GM23338 (cell line): ENCODE measurements around the gene TMEM236.

Experiments used
- CREB1 ChIP-seq: fragments of 250-450 bp; sonication (Bioruptor Pico); IDR thresholded peaks from 2 replicates; pipeline ENCODE4 v1.5.0; 2020; ENCODE audit warnings: low read depth, mild to moderate bottlenecking, moderate library complexity
- CTCF ChIP-seq, 2 experiments: fragments of 200-600 bp in 1 of 2; sonication (generic) in 1 of 2; conservative IDR thresholded peaks; 2 replicates each; pipeline versions ENCODE4 v1.5.1 to v1.6.1; 2016 to 2017; ENCODE audit warnings: antibody characterized with exemption in 2 of 2, low read depth in 2 of 2, mild to moderate bottlenecking in 2 of 2, moderate library complexity in 1 of 2
- EZH2 ChIP-seq: fragments of 200-600 bp; sonication (generic); IDR thresholded peaks from one replicate; pipeline ENCODE4 v1.8.0; 2017; ENCODE audit warnings: antibody characterized with exemption, mild to moderate bottlenecking, low read depth; ENCODE audit not compliant: unreplicated experiment
- EZH2phosphoT487 ChIP-seq: fragments of 200-600 bp; sonication (generic); IDR thresholded peaks from one replicate; pipeline ENCODE4 v1.8.1; 2018; ENCODE audit warnings: antibody characterized with exemption; ENCODE audit not compliant: unreplicated experiment
- JUNB ChIP-seq: IDR thresholded peaks from one replicate; pipeline ENCODE4 v1.6.1; 2016; ENCODE audit warnings: antibody characterized with exemption; ENCODE audit not compliant: unreplicated experiment
- NANOG ChIP-seq: IDR thresholded peaks from 2 replicates; pipeline ENCODE4 v1.6.1; 2016; ENCODE audit warnings: antibody characterized with exemption, borderline replicate concordance
- POLR2AphosphoS5 ChIP-seq: IDR thresholded peaks from 2 replicates; pipeline ENCODE4 v1.6.1; 2016; ENCODE audit warnings: antibody characterized with exemption, low read depth
- REST ChIP-seq: IDR thresholded peaks from one replicate; pipeline ENCODE4 v1.6.1; 2018; ENCODE audit warnings: antibody characterized with exemption; ENCODE audit not compliant: unreplicated experiment
- STAT1 ChIP-seq: IDR thresholded peaks from one replicate; pipeline ENCODE4 v1.6.1; 2016; ENCODE audit warnings: antibody characterized with exemption; ENCODE audit not compliant: unreplicated experiment
- ZNF114 ChIP-seq: fragments of 250-450 bp; sonication (Bioruptor Pico); IDR thresholded peaks from 2 replicates; pipeline ENCODE4 v1.5.0; 2020; ENCODE audit warnings: mild to moderate bottlenecking, moderate library complexity
- ZNF462 ChIP-seq: fragments of 250-450 bp; sonication (Bioruptor Pico); IDR thresholded peaks from 2 replicates; pipeline ENCODE4 v1.5.0; 2020; ENCODE audit warnings: mild to moderate bottlenecking, moderate library complexity

- TF ChIP-seq POLR2AphosphoS5, result no peak
- no peak for TF ChIP-seq CTCF (conservative IDR thresholded peaks at IDR 0.05; ENCODE audit: low read depth in 2 of 2)
- TF ChIP-seq EZH2phosphoT487, result no peak
- TF ChIP-seq EZH2, result no peak
- no peak for TF ChIP-seq CREB1
- TF ChIP-seq JUNB, result no peak
- TF ChIP-seq REST, result no peak
- TF ChIP-seq ZNF114, result no peak
- no peak for TF ChIP-seq STAT1
- no peak for TF ChIP-seq NANOG
- no peak for TF ChIP-seq ZNF462
These were observed 38.6 kb downstream of the TMEM236 start for GRCh38 chr10:17790651-17791050.
